ENCODE measurements around the gene VAV2. TPM values are rescaled to one million over a fixed set of nuclear protein-coding genes. Genes with fewer than 3 reads are reported as not detected.
A peak's percentile ranks its signal among the peaks of the same experiment; 100 is the strongest.

The VAV2 gene
- total RNA-seq, 1 donor from 2014 or later, result 80.6 TPM

DNA sequence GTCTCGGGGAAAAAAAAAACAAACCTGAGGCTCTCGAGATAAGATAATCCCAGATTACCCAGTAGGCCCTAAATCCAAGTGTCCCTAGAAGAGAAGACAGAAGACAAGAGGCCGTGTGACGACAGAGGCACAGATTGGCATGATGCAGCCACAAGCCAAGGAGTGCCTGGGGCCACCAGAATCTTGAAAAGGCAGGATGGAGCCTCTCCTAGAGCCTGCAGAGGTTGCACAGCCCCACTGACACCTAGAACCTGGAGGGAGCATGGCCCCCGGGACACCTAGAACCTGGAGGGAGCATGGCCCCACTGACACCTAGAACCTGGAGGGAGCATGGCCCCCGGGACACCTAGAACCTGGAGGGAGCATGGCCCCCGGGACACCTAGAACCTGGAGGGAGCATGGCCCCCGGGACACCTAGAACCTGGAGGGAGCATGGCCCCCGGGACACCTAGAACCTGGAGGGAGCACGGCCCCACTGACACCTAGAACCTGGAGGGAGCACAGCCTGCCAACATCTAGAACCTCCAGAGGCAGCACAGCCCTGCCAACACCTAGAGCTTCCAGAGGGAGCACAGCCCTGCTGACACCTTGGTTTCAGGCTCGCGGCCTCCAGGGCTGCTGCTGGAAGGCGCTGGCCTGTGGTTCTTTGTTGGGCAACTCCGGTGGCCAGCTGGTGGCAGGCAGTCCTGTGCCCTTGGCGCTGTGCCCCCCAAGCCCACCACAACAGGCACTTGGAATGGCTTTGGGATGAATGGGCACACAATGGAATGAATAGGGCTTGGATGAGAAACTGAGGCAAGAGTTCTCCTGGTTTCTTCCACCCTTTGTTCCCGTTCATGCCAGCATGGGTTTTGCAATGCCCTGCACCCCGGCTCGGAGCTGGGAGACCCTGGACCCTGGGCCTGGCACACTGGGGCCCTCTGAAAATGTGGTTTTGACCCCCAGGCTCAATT is 39.2 kb downstream of the VAV2 start:
- no peaks in the 10 kb centered on the region for H3K27me3 Mint-ChIP-seq
- H3K27ac Mint-ChIP-seq, result no peak overlapping the region
- TF ChIP-seq, protein P1, sequence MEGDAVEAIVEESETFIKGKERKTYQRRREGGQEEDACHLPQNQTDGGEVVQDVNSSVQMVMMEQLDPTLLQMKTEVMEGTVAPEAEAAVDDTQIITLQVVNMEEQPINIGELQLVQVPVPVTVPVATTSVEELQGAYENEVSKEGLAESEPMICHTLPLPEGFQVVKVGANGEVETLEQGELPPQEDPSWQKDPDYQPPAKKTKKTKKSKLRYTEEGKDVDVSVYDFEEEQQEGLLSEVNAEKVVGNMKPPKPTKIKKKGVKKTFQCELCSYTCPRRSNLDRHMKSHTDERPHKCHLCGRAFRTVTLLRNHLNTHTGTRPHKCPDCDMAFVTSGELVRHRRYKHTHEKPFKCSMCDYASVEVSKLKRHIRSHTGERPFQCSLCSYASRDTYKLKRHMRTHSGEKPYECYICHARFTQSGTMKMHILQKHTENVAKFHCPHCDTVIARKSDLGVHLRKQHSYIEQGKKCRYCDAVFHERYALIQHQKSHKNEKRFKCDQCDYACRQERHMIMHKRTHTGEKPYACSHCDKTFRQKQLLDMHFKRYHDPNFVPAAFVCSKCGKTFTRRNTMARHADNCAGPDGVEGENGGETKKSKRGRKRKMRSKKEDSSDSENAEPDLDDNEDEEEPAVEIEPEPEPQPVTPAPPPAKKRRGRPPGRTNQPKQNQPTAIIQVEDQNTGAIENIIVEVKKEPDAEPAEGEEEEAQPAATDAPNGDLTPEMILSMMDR (IDR thresholded peaks at IDR 0.05; ENCODE audit: unreplicated experiment), result no peak
- DNase-seq (ENCODE audit: low spot score, unreplicated experiment), result no peak
- peaks cover 1% of the 10 kb centered on the region for H3K36me3 Mint-ChIP-seq (ENCODE audit: insufficient read depth)
- H3K4me1 Mint-ChIP-seq (ENCODE audit: low read depth), result peaks cover 25% of the 10 kb centered on the region
- no peaks in the 10 kb centered on the region for H3K9me3 Mint-ChIP-seq (ENCODE audit: low read depth)
- H3K4me3 Mint-ChIP-seq (ENCODE audit: low read depth), result no peak overlapping the region

DNA sequence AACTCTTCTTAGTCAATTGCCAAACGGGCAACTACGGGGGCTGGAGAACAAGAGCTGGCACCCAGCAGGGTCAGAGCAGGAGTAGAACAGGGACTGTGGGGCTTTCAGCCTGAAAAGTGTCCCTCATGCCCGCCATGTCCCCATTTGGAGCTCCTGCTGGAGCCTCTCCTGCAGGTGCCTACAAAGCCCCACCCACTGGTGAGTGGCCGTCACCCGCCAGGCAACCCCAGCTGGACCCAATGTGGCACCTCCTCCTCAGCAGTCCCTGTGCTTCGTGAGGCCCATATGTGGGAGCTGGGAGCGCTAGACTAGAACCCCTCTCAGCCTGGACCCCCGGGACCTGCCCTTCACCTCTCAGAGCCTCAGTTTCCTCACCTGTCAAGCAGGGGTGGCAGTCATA is 40.9 kb downstream of the VAV2 start:
- Mint-ChIP-seq H3K9me3 (ENCODE audit: low read depth) (no peaks in the 10 kb centered on the region), H3K4me3 (ENCODE audit: low read depth) (no peak overlapping the region), H3K4me1 (ENCODE audit: low read depth) (peaks cover 17% of the 10 kb centered on the region), H3K27ac (peak overlapping the region; percentile 39), H3K36me3 (ENCODE audit: insufficient read depth) (peaks cover 1% of the 10 kb centered on the region), H3K27me3 (no peaks in the 10 kb centered on the region)
- TF ChIP-seq, protein P1 (IDR thresholded peaks at IDR 0.05; ENCODE audit: unreplicated experiment), result no peak
- no peak for DNase-seq (ENCODE audit: low spot score, unreplicated experiment)

DNA sequence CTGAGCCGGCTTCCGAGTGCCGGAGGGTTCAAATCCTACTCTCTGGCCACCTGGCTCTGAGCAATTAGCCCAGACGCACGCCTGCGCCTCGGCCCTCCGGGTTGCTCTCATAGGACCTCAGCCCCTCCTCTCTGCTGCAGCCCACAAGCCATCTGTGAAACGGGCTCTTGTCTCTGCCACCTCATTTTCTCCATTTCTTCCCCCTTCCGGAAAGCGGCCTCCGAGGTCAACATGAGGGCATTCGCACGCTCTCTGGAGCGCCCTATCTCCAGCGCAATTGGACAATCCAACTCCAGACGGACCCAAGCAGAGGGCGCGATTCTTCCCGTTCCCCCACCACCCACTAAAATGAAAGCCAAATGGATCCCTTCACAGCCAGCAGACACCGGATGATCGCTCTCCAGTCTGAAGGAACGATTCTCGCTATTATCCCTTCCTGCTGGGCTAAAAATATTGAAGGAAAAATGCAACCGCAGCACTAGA is 41.5 kb downstream of the VAV2 start:
- Mint-ChIP-seq H3K4me1 (ENCODE audit: low read depth) (peaks cover 14% of the 10 kb centered on the region), H3K4me3 (ENCODE audit: low read depth) (no peak overlapping the region), H3K36me3 (ENCODE audit: insufficient read depth) (peaks cover 1% of the 10 kb centered on the region), H3K9me3 (ENCODE audit: low read depth) (no peaks in the 10 kb centered on the region), H3K27me3 (no peaks in the 10 kb centered on the region), H3K27ac (peak overlapping the region; percentile 39)
- TF ChIP-seq, protein P1 (IDR thresholded peaks at IDR 0.05; ENCODE audit: unreplicated experiment), result no peak
- no peak for DNase-seq (ENCODE audit: low spot score, unreplicated experiment)

DNA sequence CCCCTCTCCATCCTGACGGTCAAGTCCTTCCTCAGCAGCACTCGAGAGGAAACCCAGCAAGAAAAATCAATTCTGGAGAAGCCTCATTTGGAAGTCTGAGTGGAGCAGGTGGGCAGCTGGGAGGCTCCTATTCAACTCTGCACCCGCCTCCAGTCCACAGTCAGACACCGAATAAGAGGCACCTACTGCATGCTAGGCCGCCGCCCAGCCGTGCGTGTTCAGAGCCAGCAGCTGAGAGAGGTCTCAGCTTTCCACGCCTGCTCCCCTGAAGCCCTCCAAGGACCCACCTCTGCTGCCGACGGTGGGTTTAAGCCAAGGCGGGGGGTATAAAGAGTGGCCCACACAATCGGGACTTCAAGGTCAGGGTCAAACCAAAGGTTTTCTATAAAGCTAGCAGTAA is 41.9 kb downstream of the VAV2 start:
- Mint-ChIP-seq H3K27ac (no peak overlapping the region), H3K4me1 (ENCODE audit: low read depth) (peaks cover 14% of the 10 kb centered on the region), H3K9me3 (ENCODE audit: low read depth) (no peaks in the 10 kb centered on the region), H3K36me3 (ENCODE audit: insufficient read depth) (peaks cover 1% of the 10 kb centered on the region), H3K27me3 (no peaks in the 10 kb centered on the region), H3K4me3 (ENCODE audit: low read depth) (no peak overlapping the region)
- TF ChIP-seq, protein P1 (IDR thresholded peaks at IDR 0.05; ENCODE audit: unreplicated experiment), result no peak
- DNase-seq (ENCODE audit: low spot score, unreplicated experiment), result no peak

DNA sequence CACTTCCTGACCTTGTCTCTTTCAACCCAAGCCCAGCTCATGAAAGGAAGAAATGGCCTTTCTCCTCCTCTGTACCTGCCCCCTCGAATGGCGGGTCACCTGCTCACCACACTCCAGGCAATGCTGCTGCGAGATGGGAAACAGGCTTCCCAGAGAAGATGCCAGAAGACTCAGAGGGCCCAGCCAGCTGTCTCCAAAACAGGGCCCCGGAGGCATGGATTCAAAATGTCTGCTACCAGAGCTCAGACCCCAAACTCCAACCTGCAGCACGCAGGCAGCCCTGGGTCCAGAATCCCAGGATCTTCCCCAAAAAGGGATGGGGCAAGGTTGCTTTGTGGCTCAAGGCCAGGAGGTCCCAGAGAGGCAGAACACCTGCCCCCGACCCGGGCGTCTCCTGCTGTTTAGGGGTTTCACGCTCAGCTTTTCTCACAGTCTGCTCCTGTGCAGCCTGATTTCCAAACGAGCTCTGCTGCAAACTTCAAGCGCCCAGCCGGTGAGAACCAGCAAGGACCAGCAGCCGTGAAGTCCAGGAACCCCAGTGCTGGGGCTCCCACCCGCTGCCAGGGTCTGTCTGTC is 42.5 kb downstream of the VAV2 start:
- DNase-seq (ENCODE audit: low spot score, unreplicated experiment), result no peak
- TF ChIP-seq, protein P1 (IDR thresholded peaks at IDR 0.05; ENCODE audit: unreplicated experiment), result no peak
- Mint-ChIP-seq H3K9me3 (ENCODE audit: low read depth) (no peaks in the 10 kb centered on the region), H3K4me1 (ENCODE audit: low read depth) (peaks cover 17% of the 10 kb centered on the region), H3K4me3 (ENCODE audit: low read depth) (no peak overlapping the region), H3K27me3 (no peaks in the 10 kb centered on the region), H3K27ac (no peak overlapping the region), H3K36me3 (ENCODE audit: insufficient read depth) (peaks cover 1% of the 10 kb centered on the region)

All from progenitor cell of endocrine pancreas (in vitro differentiated cells).